Osteoblast (primary cell): Measurements from ENCODE around the gene DYNC2LI1. TPM values are rescaled to one million over a fixed set of nuclear protein-coding genes. Genes with fewer than 3 reads are reported as not detected.

ENCODE experiments used
- DNase-seq: peaks from one replicate; pipeline ENCODE4 v3.0.0; 2011; ENCODE audit warnings: low spot score, mixed read lengths; ENCODE audit not compliant: insufficient read length; ENCODE audit errors: missing footprints
- H2AFZ ChIP-seq: 2 replicates; pipeline ENCODE4 v1.6.0; 2011; ENCODE audit warnings: mild to moderate bottlenecking, low read length
- H3K27ac ChIP-seq: 2 replicates; pipeline ENCODE4 v1.5.1; 2011; ENCODE audit warnings: mild to moderate bottlenecking, low read depth, low read length, moderate library complexity
- H3K27me3 ChIP-seq: 2 replicates; pipeline ENCODE4 v1.6.0; 2012; ENCODE audit warnings: mild to moderate bottlenecking, control low read depth, inconsistent platforms, low read length, moderate library complexity; ENCODE audit not compliant: insufficient read depth
- H3K36me3 ChIP-seq: 2 replicates; pipeline ENCODE4 v1.5.1; 2011; ENCODE audit warnings: mild to moderate bottlenecking, low read length, control low read depth, moderate library complexity; ENCODE audit not compliant: insufficient read depth
- H3K4me1 ChIP-seq: 2 replicates; pipeline ENCODE4 v1.5.1; 2011; ENCODE audit warnings: mild to moderate bottlenecking, low read length, control low read depth, moderate library complexity; ENCODE audit not compliant: insufficient read depth
- H3K4me2 ChIP-seq: 2 replicates; pipeline ENCODE4 v1.6.0; 2011; ENCODE audit warnings: mild to moderate bottlenecking, low read length; ENCODE audit not compliant: insufficient read depth
- H3K4me3 ChIP-seq: fragments of 200-600 bp; sonication (generic); 3 replicates; pipeline ENCODE4 v1.5.1; 2012; ENCODE audit warnings: mild to moderate bottlenecking, low read length, inconsistent platforms; ENCODE audit not compliant: insufficient read depth
- H3K79me2 ChIP-seq: 2 replicates; pipeline ENCODE4 v1.6.0; 2012; ENCODE audit warnings: mild to moderate bottlenecking, low read length, control low read depth, inconsistent platforms; ENCODE audit not compliant: insufficient read depth
- H3K9me3 ChIP-seq: 2 replicates; pipeline ENCODE4 v1.5.1; 2011; ENCODE audit warnings: low read depth, low read length, control low read depth
- H4K20me1 ChIP-seq: 2 replicates; pipeline ENCODE4 v1.6.0; 2012; ENCODE audit warnings: mild to moderate bottlenecking, low read length, control low read depth; ENCODE audit not compliant: insufficient read depth
- CTCF ChIP-seq: IDR thresholded peaks from 2 replicates; pipeline ENCODE4 v1.5.1; 2011; ENCODE audit warnings: mild to moderate bottlenecking, low read depth, low read length, moderate library complexity; ENCODE audit errors: extremely low read depth
- total RNA-seq: library from RNA; depleted of rRNA; stranded (reverse); fragments of >200 nt; gene quantifications from 2 replicates; pipeline ENCODE4 v1.2.3, GENCODE V29; 2012

Gene DYNC2LI1
- total RNA-seq, 1 donor = 26.8 TPM

- no peaks in the 10 kb centered on the region for H4K20me1 ChIP-seq
- TF ChIP-seq CTCF = no peak
- no peaks in the 10 kb centered on the region for H3K4me1 ChIP-seq
- no peak overlapping the region for H2AFZ ChIP-seq
- H3K4me3 ChIP-seq = no peak overlapping the region
- no peaks in the 10 kb centered on the region for H3K79me2 ChIP-seq
- H3K27ac ChIP-seq = no peak overlapping the region
- H3K27me3 ChIP-seq = peaks cover 28% of the 10 kb centered on the region
- no peak overlapping the region for H3K4me2 ChIP-seq
- no peaks in the 10 kb centered on the region for H3K36me3 ChIP-seq
- no peaks in the 10 kb centered on the region for H3K9me3 ChIP-seq
- no peak for DNase-seq
Measured at GRCh38 chr2:43837831-43838559, 64.2 kb downstream of the DYNC2LI1 start.

- Histone ChIP-seq H2AFZ (no peak within 1 kb of the TSS), H3K79me2 (no peaks in the 10 kb centered on the region), H3K36me3 (no peaks in the 10 kb centered on the region), H3K4me1 (no peaks in the 10 kb centered on the region), H4K20me1 (no peaks in the 10 kb centered on the region), H3K27me3 (peaks cover 29% of the 10 kb centered on the region), H3K4me2 (no peak within 1 kb of the TSS), H3K9me3 (no peaks in the 10 kb centered on the region), H3K4me3 (no peak within 1 kb of the TSS), H3K27ac (no peak within 1 kb of the TSS)
- DNase-seq = no peak
- TF ChIP-seq CTCF = no peak
Measured at GRCh38 chr2:43838560-43839267, 64.9 kb downstream of the DYNC2LI1 start, which contains the start of the genes ABCG5 and ABCG8. ABCG5 (minus strand) TSS chr2:43838839; CDS start chr2:43838679, 160 bp downstream. ABCG8 (plus strand) TSS chr2:43838971; CDS start chr2:43839054, 83 bp downstream.

- H3K27me3 ChIP-seq = peaks cover 30% of the 10 kb centered on the region
- H3K4me1 ChIP-seq = no peaks in the 10 kb centered on the region
- H3K27ac ChIP-seq = no peak overlapping the region
- no peaks in the 10 kb centered on the region for H3K9me3 ChIP-seq
- no peak overlapping the region for H2AFZ ChIP-seq
- no peak for TF ChIP-seq CTCF
- H3K4me2 ChIP-seq = no peak overlapping the region
- H3K36me3 ChIP-seq = no peaks in the 10 kb centered on the region
- DNase-seq = no peak
- H3K4me3 ChIP-seq = no peak overlapping the region
- no peaks in the 10 kb centered on the region for H4K20me1 ChIP-seq
- no peaks in the 10 kb centered on the region for H3K79me2 ChIP-seq
Measured at GRCh38 chr2:43839776-43840564, 66.1 kb downstream of the DYNC2LI1 start.
